ENCODE results near the gene CENPO.
"Not testable (repeated sequence)": the region's sequence is repeated elsewhere in the genome, so short reads cannot be mapped to it uniquely, and the experiment has no call there.

The CENPO gene

DNA sequence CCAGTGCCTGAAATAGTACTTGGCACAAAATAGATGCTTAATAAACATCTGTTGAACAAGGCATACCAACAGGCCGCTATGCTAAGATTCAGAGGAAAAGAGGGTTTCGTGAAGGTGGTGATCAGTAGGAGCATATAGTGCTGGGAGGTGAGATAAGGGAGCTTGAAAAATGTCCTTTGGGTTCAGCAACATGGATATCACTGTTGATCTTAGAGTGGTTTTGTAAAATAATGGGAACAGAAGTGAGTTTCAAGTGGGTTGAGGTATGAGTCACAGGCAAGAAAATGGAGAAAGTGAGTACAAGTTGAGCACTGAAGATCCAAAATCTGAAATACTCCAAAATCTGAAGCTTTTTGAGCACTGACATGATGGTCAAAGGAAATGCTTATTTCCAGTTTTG is 4.4 kb downstream of the CENPO start:
- Histone ChIP-seq H3K4me3 (ENCODE audit: low read length) (no peak overlapping the region), H3K36me3 (ENCODE audit: insufficient read depth, low read length) (peaks cover 37% of the 10 kb centered on the region), H2AFZ (ENCODE audit: low read depth, low read length) (no peak overlapping the region), H3K9me3 (ENCODE audit: low read length) (peaks cover 21% of the 10 kb centered on the region), H3K4me1 (ENCODE audit: insufficient read depth, low read length) (peaks cover 18% of the 10 kb centered on the region), H3K27me3 (ENCODE audit: insufficient read depth, low read length) (no peaks in the 10 kb centered on the region)

- not testable (repeated sequence) for H2AFZ ChIP-seq (ENCODE audit: low read depth, low read length); H3K27me3 ChIP-seq (ENCODE audit: insufficient read depth, low read length); H3K4me1 ChIP-seq (ENCODE audit: insufficient read depth, low read length); H3K4me3 ChIP-seq (ENCODE audit: low read length)
- peaks cover 23% of the 10 kb centered on the region for H3K9me3 ChIP-seq (ENCODE audit: low read length)
- H3K36me3 ChIP-seq (ENCODE audit: insufficient read depth, low read length), result peaks cover 35% of the 10 kb centered on the region
Observed at GRCh38 chr2:24800487-24800886, 7.3 kb downstream of the CENPO start.

- not testable (repeated sequence) for H3K4me1 ChIP-seq (ENCODE audit: insufficient read depth, low read length); H2AFZ ChIP-seq (ENCODE audit: low read depth, low read length); H3K4me3 ChIP-seq (ENCODE audit: low read length); H3K27me3 ChIP-seq (ENCODE audit: insufficient read depth, low read length)
- Histone ChIP-seq H3K36me3 (ENCODE audit: insufficient read depth, low read length) (peaks cover 27% of the 10 kb centered on the region), H3K9me3 (ENCODE audit: low read length) (peaks cover 12% of the 10 kb centered on the region)
Observed at GRCh38 chr2:24805811-24806660, 12.8 kb downstream of the CENPO start.

DNA sequence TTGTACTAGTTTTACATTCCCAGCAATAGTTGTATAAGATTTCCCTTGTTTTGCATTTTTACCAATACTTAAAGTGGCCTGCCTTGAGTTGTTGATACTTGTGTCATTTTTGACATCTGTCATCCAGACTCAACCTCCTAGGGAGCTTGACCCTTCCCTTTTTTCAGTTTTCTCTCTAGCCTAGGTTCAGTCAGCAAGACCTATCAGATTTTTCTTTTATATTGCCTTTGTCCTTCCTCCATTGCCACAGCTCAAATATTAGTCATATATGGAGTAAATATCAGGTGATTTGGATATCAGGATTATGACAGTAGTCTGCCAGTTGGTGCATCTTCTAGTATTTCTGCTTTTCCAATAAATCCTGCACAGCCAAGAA is 13.4 kb downstream of the CENPO start:
- Histone ChIP-seq H3K4me3 (ENCODE audit: low read length) (no peak overlapping the region), H3K27me3 (ENCODE audit: insufficient read depth, low read length) (no peaks in the 10 kb centered on the region), H2AFZ (ENCODE audit: low read depth, low read length) (no peak overlapping the region), H3K4me1 (ENCODE audit: insufficient read depth, low read length) (no peaks in the 10 kb centered on the region), H3K9me3 (ENCODE audit: low read length) (peaks cover 12% of the 10 kb centered on the region), H3K36me3 (ENCODE audit: insufficient read depth, low read length) (peaks cover 27% of the 10 kb centered on the region)

DNA sequence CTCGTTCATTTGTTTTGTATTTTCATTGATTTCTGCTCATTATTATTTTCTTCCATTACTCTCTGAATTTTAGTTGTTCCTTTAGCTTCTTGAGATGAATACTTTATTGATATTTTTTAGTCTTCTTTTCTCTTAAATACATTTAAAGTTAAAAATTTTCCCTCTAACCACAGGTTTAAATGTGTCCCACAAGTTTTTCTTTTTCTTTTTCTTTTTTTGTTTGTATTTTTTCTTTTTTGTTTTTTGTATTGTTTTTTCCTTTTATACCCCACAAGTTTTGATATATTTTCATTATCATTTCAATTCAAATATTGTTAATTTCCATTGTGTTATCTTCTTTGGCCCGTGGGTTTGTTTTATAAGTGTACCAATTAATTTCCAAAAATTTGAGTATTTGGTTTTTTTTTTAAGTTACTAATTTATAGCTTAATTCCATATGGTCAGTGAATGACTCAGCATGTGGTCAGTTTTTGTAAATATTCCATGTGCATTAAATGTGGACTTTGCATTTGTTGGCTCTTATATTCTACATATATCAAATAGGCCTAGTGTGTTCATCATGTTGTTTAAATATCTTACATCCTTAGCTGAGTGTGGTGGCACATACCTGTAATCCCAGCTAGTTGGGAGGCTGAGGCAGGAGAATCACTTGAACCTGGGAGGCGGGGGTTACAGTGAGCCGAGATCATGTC is 16.2 kb downstream of the CENPO start:
- Histone ChIP-seq H2AFZ (ENCODE audit: low read depth, low read length) (no peak overlapping the region), H3K27me3 (ENCODE audit: insufficient read depth, low read length) (no peaks in the 10 kb centered on the region), H3K4me3 (ENCODE audit: low read length) (no peak overlapping the region), H3K9me3 (ENCODE audit: low read length) (peaks cover 12% of the 10 kb centered on the region), H3K36me3 (ENCODE audit: insufficient read depth, low read length) (peaks cover 42% of the 10 kb centered on the region), H3K4me1 (ENCODE audit: insufficient read depth, low read length) (peaks cover 6% of the 10 kb centered on the region)

DNA sequence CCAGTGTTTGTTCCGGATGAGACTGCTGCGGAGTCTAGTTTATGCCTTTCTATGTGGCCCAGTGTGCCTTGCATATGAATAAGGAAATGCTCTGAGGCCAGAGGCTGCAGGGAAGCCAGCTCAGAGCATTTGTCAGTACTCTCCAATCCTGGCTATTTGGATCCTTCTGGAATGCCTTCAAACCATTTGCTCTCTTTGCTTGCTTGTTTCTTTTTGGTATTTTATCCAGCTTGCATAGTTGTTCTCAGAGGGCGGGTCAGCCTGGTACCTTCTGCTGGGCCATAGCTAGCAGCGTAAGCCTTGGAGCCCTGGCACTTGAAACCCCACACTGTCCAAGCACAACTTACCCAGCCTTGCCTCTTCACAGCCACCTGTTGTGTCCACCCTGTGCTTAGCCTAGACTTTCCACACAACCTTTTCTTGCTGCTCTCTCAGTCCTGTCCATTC is 20.5 kb downstream of the CENPO start:
- H3K36me3 ChIP-seq (ENCODE audit: insufficient read depth, low read length), result peaks cover 56% of the 10 kb centered on the region
- peaks cover 6% of the 10 kb centered on the region for H3K4me1 ChIP-seq (ENCODE audit: insufficient read depth, low read length)
- H2AFZ ChIP-seq (ENCODE audit: low read depth, low read length), result no peak overlapping the region
- no peaks in the 10 kb centered on the region for H3K9me3 ChIP-seq (ENCODE audit: low read length)
- no peaks in the 10 kb centered on the region for H3K27me3 ChIP-seq (ENCODE audit: insufficient read depth, low read length)
- no peak overlapping the region for H3K4me3 ChIP-seq (ENCODE audit: low read length)

- Histone ChIP-seq H3K4me3 (ENCODE audit: low read length) (no peak overlapping the region), H3K27me3 (ENCODE audit: insufficient read depth, low read length) (no peaks in the 10 kb centered on the region), H3K36me3 (ENCODE audit: insufficient read depth, low read length) (peaks cover 64% of the 10 kb centered on the region), H3K4me1 (ENCODE audit: insufficient read depth, low read length) (peaks cover 6% of the 10 kb centered on the region), H2AFZ (ENCODE audit: low read depth, low read length) (no peak overlapping the region), H3K9me3 (ENCODE audit: low read length) (no peaks in the 10 kb centered on the region)
Observed at GRCh38 chr2:24814516-24814915, 21.3 kb downstream of the CENPO start.

GRCh38 chr2:24815171-24815570 is 21.9 kb downstream of the CENPO start:
- Histone ChIP-seq H3K4me1 (ENCODE audit: insufficient read depth, low read length) (peaks cover 6% of the 10 kb centered on the region), H3K36me3 (ENCODE audit: insufficient read depth, low read length) (peaks cover 67% of the 10 kb centered on the region), H3K4me3 (ENCODE audit: low read length) (no peak overlapping the region), H2AFZ (ENCODE audit: low read depth, low read length) (no peak overlapping the region), H3K27me3 (ENCODE audit: insufficient read depth, low read length) (no peaks in the 10 kb centered on the region), H3K9me3 (ENCODE audit: low read length) (no peaks in the 10 kb centered on the region)

DNA sequence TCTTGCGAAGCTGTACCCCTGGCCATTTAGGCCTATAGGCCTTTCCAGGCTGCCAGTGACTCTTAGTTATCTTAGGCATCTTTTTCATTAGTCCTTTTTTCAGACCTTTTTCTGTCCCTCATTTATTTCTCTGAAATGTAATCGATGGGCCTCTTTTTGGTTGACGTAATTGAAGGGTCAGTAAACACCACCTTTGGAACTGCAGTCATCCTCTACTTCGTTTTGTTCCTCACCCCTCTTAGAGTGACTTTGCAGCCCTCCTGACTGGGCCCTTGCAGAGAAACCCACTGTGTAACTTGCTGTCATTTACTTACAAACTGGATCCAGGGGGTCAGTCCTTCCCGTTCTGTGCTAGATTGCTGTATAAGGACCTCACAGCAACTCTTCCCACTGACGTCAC is 23.2 kb downstream of the CENPO start:
- H3K36me3 ChIP-seq (ENCODE audit: insufficient read depth, low read length), result peaks cover 79% of the 10 kb centered on the region

GRCh38 chr2:24816884-24817283 is 23.7 kb downstream of the CENPO start:
- Histone ChIP-seq H3K9me3 (ENCODE audit: low read length) (no peaks in the 10 kb centered on the region), H2AFZ (ENCODE audit: low read depth, low read length) (no peak overlapping the region), H3K4me3 (ENCODE audit: low read length) (no peak overlapping the region), H3K4me1 (ENCODE audit: insufficient read depth, low read length) (peaks cover 13% of the 10 kb centered on the region), H3K27me3 (ENCODE audit: insufficient read depth, low read length) (no peaks in the 10 kb centered on the region), H3K36me3 (ENCODE audit: insufficient read depth, low read length) (peaks cover 84% of the 10 kb centered on the region)

More for the DNA sequence above, 23.2 kb downstream of the CENPO start:
- no peak overlapping the region for H2AFZ ChIP-seq (ENCODE audit: low read depth, low read length)
- H3K9me3 ChIP-seq (ENCODE audit: low read length), result no peaks in the 10 kb centered on the region
- H3K4me3 ChIP-seq (ENCODE audit: low read length), result no peak overlapping the region
- peaks cover 8% of the 10 kb centered on the region for H3K4me1 ChIP-seq (ENCODE audit: insufficient read depth, low read length)
- H3K27me3 ChIP-seq (ENCODE audit: insufficient read depth, low read length), result no peaks in the 10 kb centered on the region

GRCh38 chr2:24818721-24819167 is 25.5 kb downstream of the CENPO start:
- H2AFZ ChIP-seq (ENCODE audit: low read depth, low read length), result no peak overlapping the region

GRCh38 chr2:24819442-24820174 is 26.4 kb downstream of the CENPO start:
- no peaks in the 10 kb centered on the region for H3K9me3 ChIP-seq (ENCODE audit: low read length)
- H3K36me3 ChIP-seq (ENCODE audit: insufficient read depth, low read length), result peaks cover 84% of the 10 kb centered on the region
- H3K27me3 ChIP-seq (ENCODE audit: insufficient read depth, low read length), result no peaks in the 10 kb centered on the region
- H2AFZ ChIP-seq (ENCODE audit: low read depth, low read length), result no peak overlapping the region
- H3K4me3 ChIP-seq (ENCODE audit: low read length), result no peak overlapping the region
- peaks cover 13% of the 10 kb centered on the region for H3K4me1 ChIP-seq (ENCODE audit: insufficient read depth, low read length)

More at GRCh38 chr2:24818721-24819167, 25.5 kb downstream of the CENPO start:
- Histone ChIP-seq H3K9me3 (ENCODE audit: low read length) (no peaks in the 10 kb centered on the region), H3K4me1 (ENCODE audit: insufficient read depth, low read length) (peaks cover 15% of the 10 kb centered on the region), H3K4me3 (ENCODE audit: low read length) (no peak overlapping the region), H3K27me3 (ENCODE audit: insufficient read depth, low read length) (no peaks in the 10 kb centered on the region), H3K36me3 (ENCODE audit: insufficient read depth, low read length) (peaks cover 87% of the 10 kb centered on the region)

DNA sequence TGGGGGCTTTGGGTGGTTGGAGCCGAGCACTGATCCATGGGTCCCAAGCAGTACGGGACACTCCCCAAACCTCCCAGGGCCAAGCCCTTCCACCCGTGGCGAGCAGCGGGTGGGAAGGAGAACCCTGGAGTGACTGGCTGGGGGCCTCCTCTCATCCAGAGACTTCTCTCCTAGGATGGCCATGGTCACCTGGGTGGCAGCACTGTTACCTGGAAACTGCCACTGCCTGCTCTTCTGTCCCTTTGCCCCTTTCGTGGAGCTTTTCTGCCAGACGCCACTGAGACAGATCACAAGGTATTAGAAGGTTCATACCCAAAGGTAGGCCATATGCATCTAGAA is 26.9 kb downstream of the CENPO start:
- H3K36me3 ChIP-seq (ENCODE audit: insufficient read depth, low read length), result peaks cover 83% of the 10 kb centered on the region
- no peaks in the 10 kb centered on the region for H3K27me3 ChIP-seq (ENCODE audit: insufficient read depth, low read length)
- no peak overlapping the region for H3K4me3 ChIP-seq (ENCODE audit: low read length)
- no peaks in the 10 kb centered on the region for H3K9me3 ChIP-seq (ENCODE audit: low read length)
- H3K4me1 ChIP-seq (ENCODE audit: insufficient read depth, low read length), result peaks cover 13% of the 10 kb centered on the region
- no peak overlapping the region for H2AFZ ChIP-seq (ENCODE audit: low read depth, low read length)

Data from neuron (in vitro differentiated cells).